GM18526 (cell line): ENCODE data around the gene PTPN7.

ENCODE experiments used
- POLR2A ChIP-seq: IDR thresholded peaks from 3 replicates; pipeline ENCODE4 v1.6.1; 2011; ENCODE audit not compliant: insufficient read length; ENCODE audit errors: extremely low read depth

The PTPN7 gene

GRCh38 chr1:202160377-202160940 is at the start of gene PTPN7:
Gene PTPN7 (minus strand): TSS chr1:202160602. CDS start chr1:202159402, 1,200 bp downstream.
- peak; percentile 47 for TF ChIP-seq POLR2A

GRCh38 chr1:202208351-202208857 is 48.0 kb upstream of the PTPN7 start:
- no peak for TF ChIP-seq POLR2A

- TF ChIP-seq POLR2A, result no peak
These were observed 46.9 kb upstream of the PTPN7 start for GRCh38 chr1:202207292-202207691.

- no peak for TF ChIP-seq POLR2A
These were observed 45.3 kb upstream of the PTPN7 start for GRCh38 chr1:202205523-202206190.

- no peak for TF ChIP-seq POLR2A
These were observed 43.7 kb upstream of the PTPN7 start for GRCh38 chr1:202204065-202204464.

- TF ChIP-seq POLR2A, result no peak
These were observed 43.0 kb upstream of the PTPN7 start for GRCh38 chr1:202203238-202204039.

- no peak for TF ChIP-seq POLR2A
These were observed 42.2 kb upstream of the PTPN7 start for GRCh38 chr1:202202500-202203168.

- no peak for TF ChIP-seq POLR2A
These were observed 41.6 kb upstream of the PTPN7 start for GRCh38 chr1:202201971-202202370.

GRCh38 chr1:202201266-202201665 is 40.9 kb upstream of the PTPN7 start:
- TF ChIP-seq POLR2A, result no peak

- no peak for TF ChIP-seq POLR2A
These were observed 40.3 kb upstream of the PTPN7 start for GRCh38 chr1:202200669-202201068.

GRCh38 chr1:202200112-202200548 is 39.7 kb upstream of the PTPN7 start:
- TF ChIP-seq POLR2A, result no peak

- no peak for TF ChIP-seq POLR2A
These were observed 38.9 kb upstream of the PTPN7 start for GRCh38 chr1:202199040-202199889.

- TF ChIP-seq POLR2A, result no peak
These were observed 37.9 kb upstream of the PTPN7 start for GRCh38 chr1:202198366-202198724.

GRCh38 chr1:202197653-202198365 is 37.4 kb upstream of the PTPN7 start:
- TF ChIP-seq POLR2A, result no peak

GRCh38 chr1:202194328-202194648 is 33.9 kb upstream of the PTPN7 start:
- no peak for TF ChIP-seq POLR2A
